Measurements from ENCODE around the gene MORN4.
"Not testable (repeated sequence)": the region's sequence is repeated elsewhere in the genome, so short reads cannot be mapped to it uniquely, and the experiment has no call there.

MORN4 gene

GRCh38 chr10:97632949-97633884 is at the start of gene MORN4:
Gene MORN4, minus strand, starts transcription at chr10:97633500. Its CDS starts 13,847 bp downstream, at chr10:97619653.
- DNase-seq, result peak; percentile 94

GRCh38 chr10:97682042-97682441 is 48.7 kb upstream of the MORN4 start:
- no peak for DNase-seq

DNA sequence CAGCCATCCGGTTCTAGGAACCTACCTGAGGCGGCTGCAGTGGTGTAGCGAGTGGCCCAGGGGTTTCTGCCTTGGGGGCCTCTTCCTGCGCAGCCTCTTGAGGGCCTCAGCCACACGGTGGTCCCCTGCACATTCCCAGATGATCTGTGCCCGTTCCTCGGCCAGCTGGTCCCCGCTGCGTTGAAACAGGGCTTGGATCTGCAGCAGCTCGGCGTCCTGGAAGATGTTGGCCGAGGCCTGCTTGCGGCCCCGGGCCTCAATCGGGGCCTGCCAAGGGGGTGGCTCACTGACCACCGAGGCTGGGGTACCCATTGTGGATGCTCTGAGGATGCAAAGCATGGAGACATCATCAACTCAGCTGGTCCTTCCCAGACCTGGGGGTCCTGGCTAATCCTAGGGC is 46.3 kb upstream of the MORN4 start:
- no peak for DNase-seq

GRCh38 chr10:97676770-97677581 is 43.7 kb upstream of the MORN4 start:
- DNase-seq, result peak; percentile 61 to 63

- DNase-seq, result no peak
These were observed 41.9 kb upstream of the MORN4 start for GRCh38 chr10:97675222-97675621.

- DNase-seq, result no peak
These were observed 40.6 kb upstream of the MORN4 start for GRCh38 chr10:97673736-97674525.

DNA sequence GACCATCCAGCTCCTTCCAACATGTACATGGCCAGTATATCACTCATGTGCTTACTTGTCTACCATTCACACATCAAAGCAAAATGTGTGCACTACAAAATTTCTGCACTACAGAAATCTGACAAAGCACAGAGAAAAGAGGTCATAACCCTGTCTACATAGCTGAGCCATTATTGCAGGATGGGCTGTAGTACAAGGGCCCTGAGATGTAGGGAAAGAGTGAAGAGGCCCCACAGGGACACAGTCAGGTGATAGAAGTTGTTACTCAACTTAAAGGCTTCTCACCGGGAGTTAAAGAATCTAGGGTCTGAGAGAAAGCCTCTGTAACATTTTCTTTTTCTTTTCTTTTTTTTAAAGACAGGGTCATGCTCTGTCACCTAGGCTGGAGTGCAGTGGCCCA is 36.3 kb upstream of the MORN4 start:
- no peak for DNase-seq

GRCh38 chr10:97667463-97667862 is 34.2 kb upstream of the MORN4 start:
- no peak for DNase-seq

- no peak for DNase-seq
These were observed 33.7 kb upstream of the MORN4 start for GRCh38 chr10:97666992-97667391.

- no peak for DNase-seq
These were observed 31.1 kb upstream of the MORN4 start for GRCh38 chr10:97664282-97664850.

- no peak for DNase-seq
These were observed 26.3 kb upstream of the MORN4 start for GRCh38 chr10:97659589-97659988.

DNA sequence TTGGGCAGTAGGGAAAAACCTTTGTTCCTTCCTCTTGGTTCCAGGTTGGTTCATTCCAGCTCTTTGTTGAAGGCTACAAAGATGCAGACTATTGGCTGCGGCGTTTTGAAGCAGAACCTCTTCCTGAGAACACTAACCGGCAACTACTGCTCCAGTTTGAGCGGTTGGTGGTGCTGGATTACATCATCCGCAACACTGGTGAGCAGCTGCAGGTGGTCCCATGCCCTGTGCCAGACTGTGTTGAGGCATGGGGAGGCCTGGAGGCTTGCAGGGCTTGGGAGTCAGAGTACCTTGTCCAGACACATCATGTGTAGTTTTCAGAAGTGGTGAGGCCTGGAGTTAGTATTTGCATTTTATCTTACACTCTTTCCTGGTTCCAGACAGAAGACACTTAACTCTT is 23.5 kb upstream of the MORN4 start:
- no peak for DNase-seq

GRCh38 chr10:97651773-97652172 is 18.5 kb upstream of the MORN4 start:
- DNase-seq, result no peak

DNA sequence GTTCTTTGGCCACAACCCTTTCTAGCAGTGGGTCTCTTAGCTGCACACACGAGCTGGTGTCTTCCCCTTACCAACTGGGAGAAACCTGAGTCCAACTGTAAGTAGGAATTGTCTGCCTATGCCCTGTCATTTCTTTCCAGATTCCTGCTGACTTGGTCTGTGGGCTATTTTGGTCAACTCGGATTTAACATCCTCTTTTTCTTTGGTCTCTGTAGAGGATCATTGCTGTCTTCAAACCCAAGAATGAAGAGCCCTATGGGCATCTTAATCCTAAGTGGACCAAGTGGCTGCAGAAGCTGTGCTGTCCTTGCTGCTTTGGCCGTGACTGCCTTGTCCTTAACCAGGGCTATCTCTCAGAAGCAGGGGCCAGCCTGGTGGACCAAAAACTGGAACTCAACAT is 17.4 kb upstream of the MORN4 start:
- no peak for DNase-seq

DNA sequence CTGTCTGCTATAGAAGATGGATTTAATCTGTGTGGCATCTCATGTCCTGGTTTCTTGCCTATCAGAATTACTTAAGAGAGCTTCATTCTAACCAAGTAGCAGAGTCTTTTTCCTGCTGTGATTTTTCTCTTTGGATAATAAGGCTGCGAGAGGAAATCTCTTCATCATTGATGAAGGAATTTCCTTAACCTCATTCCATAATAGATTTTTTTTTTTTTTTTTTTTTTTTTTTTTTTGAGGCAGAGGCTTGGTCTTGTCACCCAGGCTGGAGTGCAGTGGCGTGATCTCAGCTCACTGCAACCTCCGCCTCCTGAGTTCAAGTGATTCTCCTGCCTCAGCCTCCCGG is 16.1 kb upstream of the MORN4 start:
- DNase-seq, result not testable (repeated sequence)

DNA sequence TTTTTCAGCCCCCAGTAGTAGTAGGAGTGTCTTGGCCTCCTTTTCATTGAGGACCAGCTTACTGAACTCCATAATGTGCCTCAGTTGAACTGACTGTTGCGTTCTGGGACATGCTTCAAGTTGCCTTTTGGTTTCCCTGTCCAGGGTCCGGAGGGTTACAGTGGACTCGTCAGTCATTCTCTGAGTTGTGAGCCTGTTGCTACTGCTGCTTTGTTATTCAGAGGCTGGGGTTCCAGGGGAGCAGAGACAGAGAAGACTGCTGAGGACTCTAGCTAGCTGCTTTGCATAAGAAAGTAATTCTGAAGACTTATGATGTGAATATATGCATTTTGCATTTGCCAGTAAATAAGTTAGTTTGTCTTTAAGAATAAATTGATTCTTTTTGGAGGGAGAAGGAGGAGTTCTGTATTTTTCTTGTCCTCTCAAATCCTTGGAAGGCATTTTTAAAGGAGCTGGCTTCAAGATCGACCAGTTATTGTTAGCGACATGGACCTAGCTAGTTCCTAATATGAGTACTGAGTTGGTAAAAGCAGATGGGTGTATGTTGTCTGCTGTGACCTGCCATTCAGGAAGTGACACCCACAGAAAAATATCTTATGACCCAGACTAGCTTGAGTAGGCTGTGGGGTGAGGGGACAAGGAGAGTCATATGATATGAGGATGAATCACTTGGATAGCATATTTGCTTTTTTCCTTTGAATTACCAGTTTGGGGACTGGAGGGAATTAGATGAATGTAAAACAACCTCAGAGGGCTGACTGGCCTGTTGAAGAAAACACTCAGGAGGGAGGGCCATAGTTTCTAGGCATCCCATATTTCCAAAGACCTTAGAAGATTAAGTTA is 15.5 kb upstream of the MORN4 start:
- DNase-seq, result peak; percentile 61 to 63

GRCh38 chr10:97647556-97647955 is 14.3 kb upstream of the MORN4 start:
- no peak for DNase-seq

DNA sequence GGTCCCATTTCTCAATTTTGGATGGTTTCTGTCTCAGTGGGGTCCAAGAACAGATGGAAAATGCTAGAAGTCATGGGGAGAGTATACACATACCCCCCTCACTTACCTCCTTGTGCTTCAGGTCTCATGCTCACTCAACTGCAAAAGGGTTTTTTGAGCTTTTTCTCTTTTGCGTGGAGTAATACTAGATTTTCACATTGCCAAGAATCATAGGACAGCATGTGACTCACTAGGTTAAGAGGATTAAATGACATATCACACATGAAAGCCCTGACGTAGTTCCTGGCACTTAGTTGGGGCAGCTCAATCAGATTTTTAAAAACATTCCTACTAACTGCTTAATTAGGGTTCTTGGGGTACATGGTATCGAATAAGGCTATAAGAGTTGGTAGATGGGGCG is 11.6 kb upstream of the MORN4 start:
- no peak for DNase-seq

GRCh38 chr10:97643441-97643985 is 10.2 kb upstream of the MORN4 start:
- no peak for DNase-seq

GRCh38 chr10:97642471-97643159 is 9.3 kb upstream of the MORN4 start:
- not testable (repeated sequence) for DNase-seq
